ENCODE measurements around the gene FYCO1. TPM values are rescaled to one million over a fixed set of nuclear protein-coding genes. Genes with fewer than 3 reads are reported as not detected.
"Not testable (repeated sequence)": the region's sequence is repeated elsewhere in the genome, so short reads cannot be mapped to it uniquely, and the experiment has no call there.

FYCO1 gene
- total RNA-seq, 2 donors from 2014 or later, result 15.5 to 26.2 TPM

DNA sequence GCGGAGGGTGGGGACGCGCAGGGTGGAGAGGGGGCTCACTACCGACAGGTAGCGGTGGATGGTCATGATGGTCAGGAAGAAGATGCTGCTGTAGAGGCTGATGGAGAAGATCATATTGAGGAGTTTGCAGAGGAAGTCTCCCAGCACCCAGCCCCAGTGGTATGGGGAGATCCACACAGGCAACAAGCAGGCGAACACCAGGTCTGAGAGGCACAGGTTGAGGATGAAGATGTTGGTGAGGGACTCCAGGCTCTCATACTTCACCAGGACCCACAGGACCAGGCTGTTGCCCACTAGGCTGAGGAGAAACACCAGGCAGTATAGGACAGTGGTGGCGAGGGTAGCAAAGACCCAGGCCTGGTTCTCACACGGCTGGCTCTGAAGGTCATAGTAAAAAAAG, 25.9 kb upstream of the FYCO1 start:
- ATAC-seq (replicated peaks), result no peak
- Mint-ChIP-seq H3K27ac (no peak overlapping the region), H3K36me3 (ENCODE audit: low read depth) (no peaks in the 10 kb centered on the region), H3K4me1 (peaks cover 11% of the 10 kb centered on the region), H3K4me3 (no peak overlapping the region), H3K9me3 (no peaks in the 10 kb centered on the region), H3K27me3 (no peaks in the 10 kb centered on the region)

DNA sequence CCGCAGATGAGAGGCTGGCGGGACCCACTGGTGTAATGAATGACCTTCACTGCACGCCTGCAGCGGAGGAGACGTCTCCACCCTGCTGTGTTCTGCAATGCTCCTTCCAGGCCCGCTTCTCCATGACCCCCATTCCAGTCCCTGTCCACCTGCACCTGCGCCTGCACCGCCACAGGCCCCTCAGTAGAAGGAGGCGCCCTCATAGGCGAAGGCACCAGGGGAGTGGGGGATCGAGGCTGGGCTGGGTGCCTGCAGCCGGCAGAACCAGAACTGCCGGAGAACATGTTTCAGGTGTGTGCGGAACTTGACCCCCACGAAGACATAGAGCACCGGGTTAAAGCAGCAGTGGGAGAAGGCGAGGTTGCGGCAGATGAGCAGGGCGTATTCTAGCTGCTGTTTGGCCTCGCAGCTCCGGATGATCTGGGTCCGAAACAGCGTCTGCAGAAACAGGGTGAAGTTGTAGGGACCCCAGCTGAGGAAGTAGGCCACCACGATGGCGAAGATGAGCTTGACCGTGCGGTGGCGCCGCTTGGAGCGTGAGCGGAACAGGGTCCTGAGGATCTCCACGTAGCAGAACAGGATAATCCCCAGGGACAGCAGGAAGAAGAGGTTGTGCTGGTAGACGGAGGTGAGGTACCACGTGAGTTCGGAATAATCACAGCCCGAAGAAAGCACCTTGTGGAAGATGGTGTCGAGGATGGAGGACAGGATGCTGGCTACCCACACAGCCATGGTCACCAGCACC, 25.3 kb upstream of the FYCO1 start:
- Mint-ChIP-seq H3K27ac (no peak overlapping the region), H3K4me1 (peaks cover 11% of the 10 kb centered on the region), H3K9me3 (no peaks in the 10 kb centered on the region), H3K27me3 (no peaks in the 10 kb centered on the region), H3K36me3 (ENCODE audit: low read depth) (no peaks in the 10 kb centered on the region), H3K4me3 (no peak overlapping the region)
- ATAC-seq (replicated peaks), result no peak

- no peaks in the 10 kb centered on the region for H3K27me3 Mint-ChIP-seq
- ATAC-seq (replicated peaks), result peak; percentile 85
- H3K4me3 Mint-ChIP-seq, result peak overlapping the region; percentile 9
- H3K9me3 Mint-ChIP-seq, result no peaks in the 10 kb centered on the region
- H3K4me1 Mint-ChIP-seq, result peaks cover 15% of the 10 kb centered on the region
- no peaks in the 10 kb centered on the region for H3K36me3 Mint-ChIP-seq (ENCODE audit: low read depth)
- H3K27ac Mint-ChIP-seq, result peak overlapping the region; percentile 17
Measured at GRCh38 chr3:46019707-46020106, 24.1 kb upstream of the FYCO1 start.

GRCh38 chr3:46017720-46018119, 22.1 kb upstream of the FYCO1 start:
- Mint-ChIP-seq H3K9me3 (no peaks in the 10 kb centered on the region), H3K36me3 (ENCODE audit: low read depth) (no peaks in the 10 kb centered on the region), H3K4me1 (peaks cover 15% of the 10 kb centered on the region), H3K4me3 (no peak overlapping the region), H3K27me3 (no peaks in the 10 kb centered on the region), H3K27ac (peak overlapping the region; percentile 50)
- ATAC-seq (replicated peaks), result peak; percentile 73

- H3K27ac Mint-ChIP-seq, result no peak overlapping the region
- H3K36me3 Mint-ChIP-seq (ENCODE audit: low read depth), result no peaks in the 10 kb centered on the region
Measured at GRCh38 chr3:46013316-46014094, 17.9 kb upstream of the FYCO1 start.

GRCh38 chr3:46012246-46012645, 16.6 kb upstream of the FYCO1 start:
- Mint-ChIP-seq H3K27me3 (peaks cover 3% of the 10 kb centered on the region), H3K36me3 (ENCODE audit: low read depth) (no peaks in the 10 kb centered on the region), H3K9me3 (no peaks in the 10 kb centered on the region), H3K4me3 (no peak overlapping the region), H3K4me1 (peaks cover 7% of the 10 kb centered on the region), H3K27ac (no peak overlapping the region)
- no peak for ATAC-seq (replicated peaks)

More at GRCh38 chr3:46013316-46014094, 17.9 kb upstream of the FYCO1 start:
- peaks cover 3% of the 10 kb centered on the region for H3K27me3 Mint-ChIP-seq
- no peak for ATAC-seq (replicated peaks)
- H3K4me1 Mint-ChIP-seq, result peaks cover 9% of the 10 kb centered on the region
- no peak overlapping the region for H3K4me3 Mint-ChIP-seq
- no peaks in the 10 kb centered on the region for H3K9me3 Mint-ChIP-seq

DNA sequence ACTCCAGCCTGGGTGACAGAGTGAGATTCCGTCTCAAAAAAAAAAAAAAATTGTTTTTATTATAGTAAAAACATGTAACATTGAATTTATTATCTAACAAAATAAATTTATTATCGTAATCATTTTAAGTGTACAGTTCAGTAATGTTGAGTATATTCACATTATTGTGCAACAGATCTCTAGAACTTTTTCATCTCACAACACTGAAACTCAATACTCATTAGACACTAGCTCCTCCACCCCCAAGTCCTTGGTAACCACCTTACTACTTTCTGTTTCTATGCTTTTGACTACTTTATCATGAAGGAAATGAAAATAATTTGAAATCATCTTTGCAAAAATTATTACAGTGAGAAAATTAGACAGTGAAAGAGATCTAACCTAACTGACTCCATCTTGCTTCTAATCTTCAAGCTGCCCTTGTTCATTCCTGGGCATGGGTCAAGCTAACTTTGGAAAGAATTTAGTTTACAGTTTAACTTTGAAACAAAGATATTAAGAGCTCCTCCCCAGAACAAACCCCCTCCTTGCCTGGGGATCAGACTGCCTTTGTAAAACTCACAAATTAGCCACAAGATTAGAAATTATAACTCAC, 15.0 kb upstream of the FYCO1 start:
- Mint-ChIP-seq H3K27ac (no peak overlapping the region), H3K4me1 (peaks cover 4% of the 10 kb centered on the region), H3K4me3 (no peak overlapping the region), H3K9me3 (no peaks in the 10 kb centered on the region), H3K27me3 (peaks cover 3% of the 10 kb centered on the region), H3K36me3 (ENCODE audit: low read depth) (no peaks in the 10 kb centered on the region)
- ATAC-seq (replicated peaks), result peak; percentile 42

DNA sequence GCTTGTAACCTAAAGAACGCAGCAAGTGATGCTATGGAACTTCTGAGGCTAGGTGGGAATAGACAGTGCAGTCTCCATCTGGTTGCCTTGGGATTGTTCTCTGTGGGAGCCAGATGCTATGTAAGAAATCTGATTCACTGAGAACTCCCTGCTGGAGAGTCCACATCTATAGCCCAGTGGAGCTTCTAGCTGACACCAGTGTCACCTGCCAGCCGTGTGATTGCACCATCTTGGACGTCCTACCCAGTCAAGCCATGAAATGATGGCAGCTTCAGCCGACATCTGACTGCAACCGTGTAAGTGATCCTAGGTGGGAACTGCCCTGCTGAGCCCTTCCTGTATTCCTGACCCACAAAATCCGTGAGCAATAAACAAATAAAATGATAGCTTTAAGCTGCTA, 12.4 kb upstream of the FYCO1 start:
- Mint-ChIP-seq H3K36me3 (ENCODE audit: low read depth) (no peaks in the 10 kb centered on the region), H3K27me3 (peaks cover 3% of the 10 kb centered on the region), H3K4me3 (no peak overlapping the region), H3K4me1 (no peaks in the 10 kb centered on the region), H3K27ac (no peak overlapping the region), H3K9me3 (no peaks in the 10 kb centered on the region)
- no peak for ATAC-seq (replicated peaks)

- Mint-ChIP-seq H3K9me3 (no peaks in the 10 kb centered on the region), H3K4me3 (no peak overlapping the region), H3K27me3 (peaks cover 3% of the 10 kb centered on the region), H3K4me1 (no peaks in the 10 kb centered on the region), H3K27ac (no peak overlapping the region), H3K36me3 (ENCODE audit: low read depth) (no peaks in the 10 kb centered on the region)
- no peak for ATAC-seq (replicated peaks)
Measured at GRCh38 chr3:46007280-46007679, 11.7 kb upstream of the FYCO1 start.

DNA sequence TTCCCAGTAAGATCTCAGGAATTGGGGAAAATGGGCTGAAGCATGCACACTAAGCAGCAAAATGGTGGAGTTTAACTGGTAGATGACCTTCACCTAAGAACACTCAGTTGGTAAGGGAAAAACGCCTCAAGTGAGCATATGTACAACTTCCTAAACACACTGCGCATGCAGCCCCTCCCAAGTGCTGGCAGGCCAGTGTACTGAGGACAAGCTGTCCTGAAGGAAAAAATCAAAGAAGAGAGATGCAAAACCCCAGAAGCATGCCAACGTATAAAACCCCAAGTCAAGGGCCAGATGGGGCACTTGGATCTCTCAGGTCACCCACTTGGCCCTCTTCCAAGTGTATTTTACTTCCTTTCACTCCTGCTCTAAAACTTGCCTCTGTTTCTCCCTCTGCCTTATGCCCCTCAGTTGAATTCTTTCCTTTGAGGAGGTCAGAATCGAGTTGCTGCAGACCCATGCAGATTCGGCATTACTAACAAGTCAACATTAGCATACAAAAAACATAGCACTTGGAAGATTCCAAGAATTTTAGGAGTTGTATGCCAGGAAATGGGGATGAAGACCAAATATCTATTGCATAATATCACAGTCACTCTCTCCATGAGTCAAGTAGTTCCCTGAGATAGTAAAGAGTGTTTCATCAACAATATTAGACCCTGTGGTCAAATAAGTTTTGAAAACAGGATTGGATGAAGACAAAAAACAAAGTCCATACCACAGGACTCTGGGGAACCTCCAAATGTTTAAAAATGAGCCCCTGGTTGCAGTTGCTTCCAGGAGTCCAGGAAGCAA, 10.8 kb upstream of the FYCO1 start:
- no peak for ATAC-seq (replicated peaks)
- Mint-ChIP-seq H3K27me3 (peaks cover 3% of the 10 kb centered on the region), H3K4me1 (no peaks in the 10 kb centered on the region), H3K4me3 (no peak overlapping the region), H3K36me3 (ENCODE audit: low read depth) (no peaks in the 10 kb centered on the region), H3K27ac (no peak overlapping the region), H3K9me3 (no peaks in the 10 kb centered on the region)

DNA sequence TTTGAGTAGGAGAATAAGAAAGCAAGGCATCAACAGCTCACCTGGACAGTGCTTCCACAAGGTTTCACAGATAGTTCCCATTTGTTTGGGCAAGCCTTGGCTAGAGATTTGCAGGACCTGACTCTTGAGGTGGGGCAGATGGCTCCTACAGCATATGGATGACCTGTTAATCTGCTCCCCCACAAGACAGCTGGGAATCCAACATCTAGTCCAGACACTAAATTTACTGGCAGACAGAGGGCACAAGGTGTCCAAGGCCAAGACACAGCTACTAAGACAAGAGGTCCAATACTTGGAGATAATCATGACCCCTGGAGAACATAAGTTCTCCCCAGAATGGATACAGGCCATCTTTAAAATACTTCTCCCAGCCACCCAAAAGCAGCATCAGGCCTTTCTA, 8.1 kb upstream of the FYCO1 start:
- H3K27ac Mint-ChIP-seq; H3K36me3 Mint-ChIP-seq (ENCODE audit: low read depth); H3K27me3 Mint-ChIP-seq; H3K4me3 Mint-ChIP-seq; ATAC-seq (replicated peaks); H3K9me3 Mint-ChIP-seq; H3K4me1 Mint-ChIP-seq: not testable (repeated sequence)

DNA sequence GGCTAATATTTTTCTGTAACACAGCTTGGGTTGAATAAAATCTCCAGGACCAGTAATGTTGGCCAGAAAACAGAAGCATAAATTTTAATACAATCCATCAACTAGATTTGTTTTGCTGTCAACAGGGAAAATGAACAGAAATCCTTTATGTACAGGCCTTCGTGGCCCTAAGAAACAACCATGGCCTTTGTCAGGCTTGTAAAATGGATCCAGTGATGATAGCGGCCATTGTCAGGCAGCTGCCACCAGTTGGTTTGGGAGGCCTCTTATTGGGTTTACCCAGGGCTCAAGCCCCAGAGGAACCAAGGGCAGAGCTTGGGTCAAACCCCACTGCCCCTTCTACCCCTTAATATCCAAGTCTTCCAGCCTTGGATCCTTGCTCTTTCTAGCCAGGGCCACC, 5.6 kb upstream of the FYCO1 start:
- Mint-ChIP-seq H3K36me3 (ENCODE audit: low read depth) (no peaks in the 10 kb centered on the region), H3K4me1 (peaks cover 8% of the 10 kb centered on the region), H3K4me3 (no peak overlapping the region), H3K9me3 (no peaks in the 10 kb centered on the region), H3K27me3 (no peaks in the 10 kb centered on the region), H3K27ac (no peak overlapping the region)
- ATAC-seq (replicated peaks), result no peak

DNA sequence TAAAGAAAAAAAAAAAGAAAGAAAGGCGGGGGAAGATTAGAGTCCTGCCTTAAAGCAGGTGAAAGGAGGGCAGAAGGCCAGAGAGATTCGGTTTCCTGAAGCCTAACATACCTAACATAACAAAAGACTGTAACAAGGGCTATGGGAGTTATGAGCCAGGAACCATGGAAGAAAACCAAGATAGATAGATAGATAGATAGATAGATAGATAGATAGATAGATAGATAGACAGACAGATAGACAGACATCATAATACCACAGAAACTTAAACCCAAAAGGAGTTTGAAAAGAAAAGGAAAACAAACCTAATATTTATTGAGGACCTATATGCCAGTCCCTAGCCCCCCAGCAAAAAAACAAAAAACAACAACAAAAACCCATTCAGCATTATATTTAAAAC, 2.3 kb upstream of the FYCO1 start:
- no peaks in the 10 kb centered on the region for H3K9me3 Mint-ChIP-seq
- H3K4me1 Mint-ChIP-seq, result peaks cover 14% of the 10 kb centered on the region
- no peak overlapping the region for H3K4me3 Mint-ChIP-seq
- ATAC-seq (replicated peaks), result no peak
- H3K36me3 Mint-ChIP-seq (ENCODE audit: low read depth), result no peaks in the 10 kb centered on the region
- H3K27ac Mint-ChIP-seq, result no peak overlapping the region
- no peaks in the 10 kb centered on the region for H3K27me3 Mint-ChIP-seq

DNA sequence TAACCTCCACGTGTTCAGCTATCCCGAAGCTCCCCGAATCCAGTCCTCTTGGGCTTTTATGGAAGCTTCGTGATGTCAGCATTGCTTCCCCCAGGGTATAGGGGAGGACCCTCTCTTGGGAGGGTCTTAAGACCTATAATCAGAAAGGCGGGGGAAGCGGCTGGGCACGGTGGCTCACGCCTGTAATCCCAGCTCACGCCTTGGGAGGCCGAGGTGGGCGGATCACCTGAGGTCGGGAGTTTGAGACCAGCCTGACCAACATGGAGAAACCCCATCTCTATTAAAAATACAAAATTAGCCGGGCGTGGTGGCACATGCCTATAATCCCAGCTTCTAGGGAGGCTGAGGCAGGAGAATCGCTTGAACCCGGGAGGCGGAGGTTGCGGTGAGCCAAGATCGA, 1.9 kb upstream of the FYCO1 start:
- not testable (repeated sequence) for ATAC-seq (replicated peaks); H3K9me3 Mint-ChIP-seq; H3K27me3 Mint-ChIP-seq; H3K27ac Mint-ChIP-seq; H3K36me3 Mint-ChIP-seq (ENCODE audit: low read depth)
- Mint-ChIP-seq H3K4me1 (peaks cover 17% of the 10 kb centered on the region), H3K4me3 (peak overlapping the region; percentile 84)

Data from activated T-helper 17 cell treated with anti-CD3 and anti-CD28 coated beads, Interleukin-2, amount 50 U/mL, for 72 hours (primary cell).